HG03196 (cell line): ENCODE data around the gene KREMEN1.
"Not testable (repeated sequence)": the region's sequence is repeated elsewhere in the genome, so short reads cannot be mapped to it uniquely, and the experiment has no call there.

ENCODE experiments used
- ATAC-seq: cut with Tn5 transposase; IDR thresholded peaks from one replicate; pipeline ENCODE4 v1.9.1; 2021; ENCODE audit not compliant: unreplicated experiment

The KREMEN1 gene

GRCh38 chr22:29102300-29102699, 29.5 kb downstream of the KREMEN1 start:
- no peak for ATAC-seq

- ATAC-seq: no peak
These were observed 30.3 kb downstream of the KREMEN1 start for GRCh38 chr22:29103121-29103520.

GRCh38 chr22:29105468-29105867, 32.6 kb downstream of the KREMEN1 start:
- no peak for ATAC-seq

- no peak for ATAC-seq
These were observed 34.0 kb downstream of the KREMEN1 start for GRCh38 chr22:29106839-29107238.

- ATAC-seq: no peak
These were observed 35.3 kb downstream of the KREMEN1 start for GRCh38 chr22:29108137-29108536.

- no peak for ATAC-seq
These were observed 37.0 kb downstream of the KREMEN1 start for GRCh38 chr22:29109822-29110221.

GRCh38 chr22:29110946-29111345, 38.1 kb downstream of the KREMEN1 start:
- ATAC-seq: no peak

GRCh38 chr22:29112121-29112520, 39.3 kb downstream of the KREMEN1 start:
- no peak for ATAC-seq

- no peak for ATAC-seq
These were observed 39.8 kb downstream of the KREMEN1 start for GRCh38 chr22:29112681-29113080.

GRCh38 chr22:29113319-29113718, 40.5 kb downstream of the KREMEN1 start:
- ATAC-seq: no peak

GRCh38 chr22:29114392-29114791, 41.6 kb downstream of the KREMEN1 start:
- no peak for ATAC-seq

GRCh38 chr22:29115682-29116288, 43.0 kb downstream of the KREMEN1 start:
- ATAC-seq: no peak

- ATAC-seq: no peak
These were observed 43.7 kb downstream of the KREMEN1 start for GRCh38 chr22:29116397-29117123.

- no peak for ATAC-seq
These were observed 45.1 kb downstream of the KREMEN1 start for GRCh38 chr22:29117799-29118477.

- ATAC-seq: not testable (repeated sequence)
These were observed 47.5 kb downstream of the KREMEN1 start for GRCh38 chr22:29120098-29120912.

GRCh38 chr22:29121124-29121523, 48.3 kb downstream of the KREMEN1 start:
- no peak for ATAC-seq

- ATAC-seq: no peak
These were observed 49.2 kb downstream of the KREMEN1 start for GRCh38 chr22:29122041-29122440.

- ATAC-seq: no peak
These were observed 52.1 kb downstream of the KREMEN1 start for GRCh38 chr22:29124777-29125442.

GRCh38 chr22:29125443-29125778, 52.6 kb downstream of the KREMEN1 start:
- no peak for ATAC-seq

GRCh38 chr22:29125844-29126243, 53.0 kb downstream of the KREMEN1 start:
- ATAC-seq: no peak
